A673 (cell line): ENCODE measurements around the gene KRT36. TPM values are rescaled to one million over a fixed set of nuclear protein-coding genes. Genes with fewer than 3 reads are reported as not detected.

Source experiments
- BruUV-seq: library from RNA; stranded (reverse); fragments of 400-500 nt; replicated peaks from 2 replicates; lab custom pipeline; 2021; lab: Mats Ljungman, UMichigan
- CTCF ChIA-PET: fragments of 300-600 bp; sonication (Branson Sonifier 250); formaldehyde crosslinking; loops from one replicate; lab custom pipeline; 2022; ENCODE audit warnings: antibody characterized with exemption; lab: Charles Lee
- POLR2A ChIA-PET: fragments of 300-600 bp; sonication (Branson Sonifier 250); formaldehyde crosslinking; loops from one replicate; lab custom pipeline; 2022; ENCODE audit warnings: antibody characterized with exemption; ENCODE audit not compliant: low non-redundant PET; lab: Charles Lee
- DNase-seq: peaks from one replicate; pipeline ENCODE4 v3.0.0-alpha.2; 2015; ENCODE audit warnings: low spot score
- H3K27ac ChIP-seq: fragments of 200-600 bp; sonication (generic); 2 replicates; pipeline ENCODE4 v1.5.1; 2016; ENCODE audit warnings: mixed run types, low read depth, mild to moderate bottlenecking, mixed read lengths, antibody characterized with exemption, low read length; ENCODE audit not compliant: poor library complexity, severe bottlenecking
- H3K27me3 ChIP-seq: fragments of 200-600 bp; sonication (generic); replicated peaks from 2 replicates; pipeline ENCODE4 v1.6.1; 2017; ENCODE audit warnings: mixed run types, low read depth, mild to moderate bottlenecking, mixed read lengths, antibody characterized with exemption, low read length; ENCODE audit not compliant: insufficient read depth, poor library complexity
- H3K36me3 ChIP-seq: fragments of 200-600 bp; sonication (generic); 2 replicates; pipeline ENCODE4 v1.6.1; 2016; ENCODE audit warnings: mixed run types, mild to moderate bottlenecking, mixed read lengths, antibody characterized with exemption, low read length; ENCODE audit not compliant: insufficient read depth, poor library complexity, severe bottlenecking
- H3K4me1 ChIP-seq: fragments of 200-600 bp; sonication (generic); 2 replicates; pipeline ENCODE4 v1.6.1; 2017; ENCODE audit warnings: mixed run types, mild to moderate bottlenecking, mixed read lengths, antibody characterized with exemption, low read length; ENCODE audit not compliant: insufficient read depth, poor library complexity, severe bottlenecking
- H3K4me3 ChIP-seq: fragments of 200-600 bp; sonication (generic); 2 replicates; pipeline ENCODE4 v1.5.1; 2016; ENCODE audit warnings: low read depth, mixed run types, mild to moderate bottlenecking, mixed read lengths, low read length; ENCODE audit not compliant: poor library complexity, severe bottlenecking
- H3K9me3 ChIP-seq: fragments of 200-600 bp; sonication (generic); 2 replicates; pipeline ENCODE4 v1.6.1; 2016; ENCODE audit warnings: mixed run types, low read depth, mild to moderate bottlenecking, mixed read lengths, antibody characterized with exemption, low read length; ENCODE audit not compliant: poor library complexity, severe bottlenecking
- EZH2 ChIP-seq: fragments of 200-600 bp; sonication (generic); IDR thresholded peaks from 2 replicates; pipeline ENCODE4 v1.6.1; 2017; ENCODE audit warnings: borderline replicate concordance, low read depth, mild to moderate bottlenecking, mixed read lengths, antibody characterized with exemption, low read length; ENCODE audit not compliant: poor library complexity, severe bottlenecking
- intact Hi-C: fragments of 100-400 bp; cut with micrococcal nuclease; formaldehyde crosslinking; loops from one replicate; pipeline ENCODE4 v1.10.0; 2022; ENCODE audit not compliant: unreplicated experiment
- total RNA-seq: library from RNA; stranded (reverse); gene quantifications from 2 replicates; pipeline ENCODE4 v1.2.3, GENCODE V29; 2021
- TF ChIP-seq, protein P1 (sequence below): fragments of 300-800, 200-600 bp; sonication (generic); conservative IDR thresholded peaks from 2 replicates; pipeline ENCODE4 v1.5.1; 2017; ENCODE audit warnings: low read depth, mild to moderate bottlenecking, antibody characterized with exemption, low read length, moderate library complexity, mixed read lengths

Gene KRT36
- total RNA-seq, 1 experiment from 2014 or later, result not detected

DNA sequence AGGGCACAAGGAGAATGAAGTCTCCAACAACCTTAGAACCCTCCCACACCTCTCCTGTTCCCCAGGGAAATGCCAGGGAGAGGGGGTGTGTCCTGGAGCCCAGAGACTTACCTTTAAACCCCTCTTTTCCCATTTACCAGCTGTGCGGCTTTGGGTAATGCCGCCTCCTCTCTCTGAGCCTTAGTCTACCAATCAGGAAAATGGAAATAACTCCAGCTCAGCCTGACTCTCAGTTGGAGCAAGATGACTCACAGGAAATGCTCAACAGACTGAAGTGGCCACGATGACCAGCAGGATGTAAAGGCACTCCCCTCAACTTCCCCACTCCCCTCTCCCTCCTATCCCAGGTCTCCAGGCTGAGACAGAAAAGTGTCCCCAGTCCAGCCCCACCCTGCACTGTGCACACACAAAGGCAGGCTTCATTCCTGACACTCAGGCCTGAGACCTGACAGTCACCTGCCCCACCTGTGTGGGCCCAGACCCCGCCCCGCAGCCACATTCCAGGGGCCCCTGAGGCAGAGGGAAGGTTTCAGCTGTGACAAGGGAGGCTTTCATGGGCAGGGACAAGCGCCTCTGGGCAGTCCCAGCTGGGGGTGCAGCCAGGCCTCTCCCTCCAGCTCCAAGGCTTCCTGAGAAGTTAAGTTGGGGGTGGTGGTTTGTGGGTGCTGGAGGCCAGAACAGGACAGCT, 32.0 kb upstream of the KRT36 start:
- H3K4me3 ChIP-seq, result no peak overlapping the region
- no peaks in the 10 kb centered on the region for H3K9me3 ChIP-seq
- H3K27ac ChIP-seq, result no peak overlapping the region
- intact Hi-C loops, result no loop called here
- TF ChIP-seq, protein P1, sequence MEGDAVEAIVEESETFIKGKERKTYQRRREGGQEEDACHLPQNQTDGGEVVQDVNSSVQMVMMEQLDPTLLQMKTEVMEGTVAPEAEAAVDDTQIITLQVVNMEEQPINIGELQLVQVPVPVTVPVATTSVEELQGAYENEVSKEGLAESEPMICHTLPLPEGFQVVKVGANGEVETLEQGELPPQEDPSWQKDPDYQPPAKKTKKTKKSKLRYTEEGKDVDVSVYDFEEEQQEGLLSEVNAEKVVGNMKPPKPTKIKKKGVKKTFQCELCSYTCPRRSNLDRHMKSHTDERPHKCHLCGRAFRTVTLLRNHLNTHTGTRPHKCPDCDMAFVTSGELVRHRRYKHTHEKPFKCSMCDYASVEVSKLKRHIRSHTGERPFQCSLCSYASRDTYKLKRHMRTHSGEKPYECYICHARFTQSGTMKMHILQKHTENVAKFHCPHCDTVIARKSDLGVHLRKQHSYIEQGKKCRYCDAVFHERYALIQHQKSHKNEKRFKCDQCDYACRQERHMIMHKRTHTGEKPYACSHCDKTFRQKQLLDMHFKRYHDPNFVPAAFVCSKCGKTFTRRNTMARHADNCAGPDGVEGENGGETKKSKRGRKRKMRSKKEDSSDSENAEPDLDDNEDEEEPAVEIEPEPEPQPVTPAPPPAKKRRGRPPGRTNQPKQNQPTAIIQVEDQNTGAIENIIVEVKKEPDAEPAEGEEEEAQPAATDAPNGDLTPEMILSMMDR, result no peak
- no peak for TF ChIP-seq EZH2
- H3K27me3 ChIP-seq, result no peaks in the 10 kb centered on the region
- no peaks in the 10 kb centered on the region for H3K4me1 ChIP-seq
- POLR2A ChIA-PET, result no interaction called here
- CTCF ChIA-PET, result no interaction called here
- H3K36me3 ChIP-seq, result no peaks in the 10 kb centered on the region
- peak; percentile 4 for DNase-seq
- BruUV-seq, result no TSS peak

DNA sequence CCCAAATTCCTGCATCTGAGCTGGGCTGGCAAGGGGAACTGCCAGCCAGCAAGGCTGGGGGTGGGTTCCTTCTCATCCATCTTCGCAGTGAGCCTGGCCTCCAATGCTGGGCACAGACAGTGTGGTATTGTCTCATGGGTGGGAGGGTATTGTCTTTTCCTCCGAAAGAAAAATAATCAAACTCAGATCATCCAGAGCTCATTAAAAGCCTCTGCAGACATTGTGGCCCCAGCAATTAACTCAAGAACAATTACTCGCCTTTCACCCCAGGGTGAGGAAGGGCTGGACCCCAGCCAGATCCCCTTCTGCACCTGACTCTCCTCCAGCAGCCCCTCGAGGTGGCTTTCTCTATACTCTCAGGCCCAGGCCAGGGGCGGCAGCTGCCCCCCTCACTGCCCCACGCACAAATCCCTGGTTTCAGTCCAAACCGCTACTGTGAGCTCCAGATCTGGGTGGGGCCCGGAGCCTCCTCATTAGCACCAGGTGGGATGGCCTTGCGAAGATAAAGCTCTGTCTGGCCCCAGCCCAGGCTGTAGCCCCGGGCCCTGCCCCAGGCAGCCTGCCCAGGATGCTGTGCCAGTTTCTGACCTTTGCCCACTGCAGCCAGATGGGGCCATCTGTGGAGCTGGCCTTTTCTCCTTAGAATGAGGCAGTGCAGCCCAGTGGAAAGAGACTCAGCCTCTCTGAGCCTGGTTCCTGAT, 31.3 kb upstream of the KRT36 start:
- no TSS peak for BruUV-seq
- Histone ChIP-seq H3K27me3 (no peaks in the 10 kb centered on the region), H3K9me3 (no peaks in the 10 kb centered on the region), H3K27ac (no peak overlapping the region), H3K4me3 (no peak overlapping the region), H3K36me3 (no peaks in the 10 kb centered on the region), H3K4me1 (no peaks in the 10 kb centered on the region)
- no peak for DNase-seq
- intact Hi-C loops, result no loop called here
- ChIA-PET CTCF (no interaction called here), POLR2A (no interaction called here)
- TF ChIP-seq, protein P1, result no peak
- no peak for TF ChIP-seq EZH2

DNA sequence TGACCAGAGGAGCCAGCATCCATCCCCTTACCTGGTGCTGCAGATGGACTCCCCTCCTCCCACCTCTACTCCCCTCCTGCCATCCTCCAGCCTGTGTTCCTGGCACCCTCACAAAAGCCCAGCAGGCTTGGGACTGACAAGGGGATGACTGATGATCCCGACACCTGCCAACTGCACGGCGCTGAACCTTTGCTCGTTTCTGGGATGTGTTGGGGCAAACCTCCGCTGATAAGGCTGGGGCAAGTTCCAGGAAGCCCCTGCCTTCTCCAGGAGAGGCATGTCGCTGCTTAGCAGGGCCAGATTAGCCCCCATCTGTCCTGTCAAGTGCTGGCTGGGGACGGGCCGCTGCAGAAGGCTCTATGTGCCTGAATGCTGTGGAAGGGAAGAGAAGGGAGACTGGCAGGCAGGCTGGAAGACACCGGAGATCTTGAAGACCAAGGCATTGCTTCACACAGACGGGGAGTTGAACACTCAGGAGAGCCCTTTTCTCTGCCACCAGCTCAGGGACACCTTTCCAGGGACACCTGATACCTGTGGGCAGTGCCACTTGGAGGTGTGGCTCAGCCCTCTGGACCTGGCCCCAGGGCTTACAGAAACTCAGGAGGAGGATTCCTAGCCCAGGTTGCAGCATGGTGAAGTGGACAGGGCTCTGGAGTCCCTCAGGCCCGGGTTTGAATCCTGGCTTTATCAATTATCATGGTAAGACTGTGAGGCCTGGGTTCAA, 30.0 kb upstream of the KRT36 start:
- no peak overlapping the region for H3K27ac ChIP-seq
- ChIA-PET POLR2A (no interaction called here), CTCF (no interaction called here)
- intact Hi-C loops, result no loop called here
- BruUV-seq, result no TSS peak
- no peaks in the 10 kb centered on the region for H3K4me1 ChIP-seq
- no peak for TF ChIP-seq EZH2
- TF ChIP-seq, protein P1, result no peak
- no peaks in the 10 kb centered on the region for H3K36me3 ChIP-seq
- H3K9me3 ChIP-seq, result no peaks in the 10 kb centered on the region
- no peaks in the 10 kb centered on the region for H3K27me3 ChIP-seq
- no peak for DNase-seq
- H3K4me3 ChIP-seq, result no peak overlapping the region
